ENCODE results near the gene CYP19A1. TPM values are rescaled to one million over a fixed set of nuclear protein-coding genes. Genes with fewer than 3 reads are reported as not detected.

Gene CYP19A1
- total RNA-seq, 1 donor from 2014 or later = not detected

GRCh38 chr15:51303462-51303980 lies 34.9 kb downstream of the CYP19A1 start:
- H3K27me3 Mint-ChIP-seq (ENCODE audit: unreplicated experiment) = no peaks in the 10 kb centered on the region
- H3K27ac Mint-ChIP-seq (ENCODE audit: unreplicated experiment) = no peak overlapping the region
- H3K36me3 Mint-ChIP-seq (ENCODE audit: low read depth, unreplicated experiment) = no peaks in the 10 kb centered on the region
- no peak overlapping the region for H3K4me3 Mint-ChIP-seq (ENCODE audit: unreplicated experiment)
- DNase-seq (ENCODE audit: low spot score) = no peak
- no peak for TF ChIP-seq CTCF (IDR thresholded peaks at IDR 0.05; ENCODE audit: unreplicated experiment)
- H3K4me1 Mint-ChIP-seq (ENCODE audit: unreplicated experiment) = peaks cover 20% of the 10 kb centered on the region
- H3K9me3 Mint-ChIP-seq (ENCODE audit: unreplicated experiment) = no peaks in the 10 kb centered on the region

DNA sequence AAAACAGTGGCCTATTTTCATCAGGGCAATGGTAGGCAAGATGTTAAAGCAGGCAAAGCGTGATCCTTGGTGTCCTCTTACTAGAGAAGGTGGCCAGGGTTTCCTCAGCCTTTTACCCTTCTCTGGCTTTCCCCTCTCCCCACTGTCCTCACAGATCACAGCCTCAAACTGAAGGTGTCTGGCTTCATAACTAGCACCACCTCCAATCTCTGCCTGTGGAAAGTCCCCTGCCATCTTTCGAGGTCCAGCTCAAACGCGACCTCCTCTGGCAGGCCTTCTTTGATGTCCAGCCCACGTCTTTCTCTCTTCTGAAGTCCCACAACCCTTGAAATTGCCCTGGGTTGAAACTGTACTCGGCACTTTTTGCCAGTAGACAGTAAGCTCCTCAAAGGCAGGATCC lies 35.9 kb downstream of the CYP19A1 start:
- DNase-seq (ENCODE audit: low spot score) = no peak
- no peak overlapping the region for H3K27ac Mint-ChIP-seq (ENCODE audit: unreplicated experiment)
- H3K27me3 Mint-ChIP-seq (ENCODE audit: unreplicated experiment) = no peaks in the 10 kb centered on the region
- TF ChIP-seq CTCF (IDR thresholded peaks at IDR 0.05; ENCODE audit: unreplicated experiment) = no peak
- peaks cover 20% of the 10 kb centered on the region for H3K4me1 Mint-ChIP-seq (ENCODE audit: unreplicated experiment)
- H3K36me3 Mint-ChIP-seq (ENCODE audit: low read depth, unreplicated experiment) = no peaks in the 10 kb centered on the region
- no peak overlapping the region for H3K4me3 Mint-ChIP-seq (ENCODE audit: unreplicated experiment)
- no peaks in the 10 kb centered on the region for H3K9me3 Mint-ChIP-seq (ENCODE audit: unreplicated experiment)

- Mint-ChIP-seq H3K27me3 (ENCODE audit: unreplicated experiment) (no peaks in the 10 kb centered on the region), H3K4me3 (ENCODE audit: unreplicated experiment) (no peak overlapping the region), H3K27ac (ENCODE audit: unreplicated experiment) (no peak overlapping the region), H3K4me1 (ENCODE audit: unreplicated experiment) (peaks cover 20% of the 10 kb centered on the region), H3K9me3 (ENCODE audit: unreplicated experiment) (no peaks in the 10 kb centered on the region), H3K36me3 (ENCODE audit: low read depth, unreplicated experiment) (no peaks in the 10 kb centered on the region)
- no peak for DNase-seq (ENCODE audit: low spot score)
- TF ChIP-seq CTCF (IDR thresholded peaks at IDR 0.05; ENCODE audit: unreplicated experiment) = no peak
Observed at GRCh38 chr15:51299187-51300015, 39.0 kb downstream of the CYP19A1 start.

DNA sequence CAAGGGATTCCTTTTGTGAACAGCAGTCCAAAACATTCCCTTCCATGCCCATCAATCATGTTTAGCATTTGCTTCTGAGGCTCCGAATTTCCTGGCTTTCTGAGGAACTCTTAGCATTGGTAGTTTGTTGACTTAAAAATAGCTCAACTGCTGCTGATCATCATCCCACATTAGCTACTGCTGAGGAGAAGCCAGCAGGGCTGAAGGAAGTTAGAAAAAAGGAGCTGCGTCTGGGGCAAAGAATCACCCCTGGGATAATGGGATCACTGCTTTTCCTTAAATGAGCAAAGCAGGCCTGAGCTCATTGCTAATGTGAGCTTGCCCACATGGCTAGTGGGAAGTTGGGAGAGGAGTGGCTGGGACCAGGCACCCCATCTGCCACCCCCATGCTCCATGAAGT lies 39.8 kb downstream of the CYP19A1 start:
- Mint-ChIP-seq H3K27ac (ENCODE audit: unreplicated experiment) (no peak overlapping the region), H3K4me1 (ENCODE audit: unreplicated experiment) (peaks cover 20% of the 10 kb centered on the region), H3K4me3 (ENCODE audit: unreplicated experiment) (no peak overlapping the region), H3K9me3 (ENCODE audit: unreplicated experiment) (no peaks in the 10 kb centered on the region), H3K36me3 (ENCODE audit: low read depth, unreplicated experiment) (no peaks in the 10 kb centered on the region), H3K27me3 (ENCODE audit: unreplicated experiment) (no peaks in the 10 kb centered on the region)
- no peak for DNase-seq (ENCODE audit: low spot score)
- TF ChIP-seq CTCF (IDR thresholded peaks at IDR 0.05; ENCODE audit: unreplicated experiment) = no peak

- Mint-ChIP-seq H3K9me3 (ENCODE audit: unreplicated experiment) (no peaks in the 10 kb centered on the region), H3K4me3 (ENCODE audit: unreplicated experiment) (no peak overlapping the region), H3K4me1 (ENCODE audit: unreplicated experiment) (no peaks in the 10 kb centered on the region), H3K36me3 (ENCODE audit: low read depth, unreplicated experiment) (no peaks in the 10 kb centered on the region), H3K27ac (ENCODE audit: unreplicated experiment) (no peak overlapping the region), H3K27me3 (ENCODE audit: unreplicated experiment) (peaks cover 8% of the 10 kb centered on the region)
- TF ChIP-seq CTCF (IDR thresholded peaks at IDR 0.05; ENCODE audit: unreplicated experiment) = no peak
- no peak for DNase-seq (ENCODE audit: low spot score)
Observed at GRCh38 chr15:51290720-51291119, 47.7 kb downstream of the CYP19A1 start.
